Measurements from ENCODE around the gene ATP8B3.

ATP8B3 gene

GRCh38 chr19:1791879-1792278 lies 20.2 kb downstream of the ATP8B3 start:
- no peak for DNase-seq

DNA sequence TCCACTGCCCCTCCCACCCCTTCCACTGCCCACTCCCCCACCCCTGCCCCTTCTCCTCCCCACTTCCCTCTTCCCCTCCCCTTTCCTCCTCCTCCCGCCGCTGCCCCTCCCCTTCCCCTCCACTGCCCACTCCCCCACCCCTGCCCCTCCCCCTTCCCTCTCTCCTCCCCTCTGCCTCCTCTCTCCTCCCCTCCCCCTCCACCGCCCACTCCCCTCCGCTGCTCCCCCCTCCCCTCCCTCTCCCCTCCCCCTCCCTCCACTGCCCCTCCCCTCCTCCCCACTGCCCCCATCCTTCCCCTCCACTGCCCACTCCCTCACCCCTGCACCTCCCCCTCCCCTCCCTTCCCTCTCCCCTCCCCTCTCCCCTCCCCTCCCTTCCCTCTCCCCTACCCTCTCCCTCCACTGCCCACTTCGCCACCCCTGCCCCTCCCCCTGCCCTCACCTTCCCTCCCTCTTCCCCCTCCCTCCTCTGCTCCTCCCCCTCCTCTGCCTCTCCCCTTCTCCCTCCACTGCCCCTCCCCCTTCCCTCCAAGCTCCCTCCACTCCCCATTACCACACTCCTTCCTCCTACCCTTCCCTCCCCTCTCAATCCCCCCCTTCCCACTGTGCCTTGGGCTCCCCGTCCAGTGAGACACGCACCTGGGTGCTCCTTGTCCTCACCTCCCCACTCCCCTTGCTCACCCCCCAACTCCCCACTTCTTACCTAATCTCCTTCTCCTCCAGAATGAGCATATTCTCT lies 21.9 kb downstream of the ATP8B3 start:
- DNase-seq = no peak

DNA sequence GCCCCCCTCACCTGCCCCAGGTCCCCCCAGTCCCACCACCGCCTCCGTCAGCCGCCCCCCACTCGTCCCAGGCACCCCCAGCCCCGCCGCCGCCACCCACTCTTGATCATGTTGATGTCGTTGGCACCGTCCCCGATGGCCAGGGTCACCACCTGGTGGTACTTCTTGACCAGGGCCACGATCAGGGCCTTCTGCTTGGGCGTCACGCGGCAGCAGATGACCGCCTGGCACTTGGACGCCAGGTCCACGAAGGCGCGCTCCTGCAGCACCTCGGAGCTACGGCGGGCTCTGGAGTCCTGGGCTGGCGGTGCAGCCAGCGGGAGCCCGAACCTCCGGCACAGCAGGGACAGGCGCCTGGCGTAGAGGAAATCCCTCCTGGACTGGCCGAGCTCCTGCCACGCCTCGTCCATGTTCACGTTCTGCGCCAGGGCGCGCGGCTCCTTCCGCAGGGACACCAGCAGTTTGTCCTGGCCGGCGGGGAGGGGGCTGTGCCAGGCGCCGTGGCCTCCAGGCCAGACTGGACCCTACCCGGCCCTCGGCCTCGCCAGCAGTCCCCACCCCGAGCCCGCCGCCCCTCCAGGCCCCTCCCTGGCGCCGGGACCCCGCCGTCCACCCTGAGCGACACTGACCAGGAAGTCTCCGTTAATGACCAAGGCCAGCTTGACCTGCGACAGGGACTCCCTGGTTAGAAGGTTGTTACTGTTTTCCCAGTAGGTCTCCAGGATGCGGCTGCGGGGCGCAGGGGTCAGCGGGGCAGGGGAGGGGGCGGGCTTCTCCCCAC lies 22.6 kb downstream of the ATP8B3 start:
- DNase-seq = no peak

GRCh38 chr19:1787116-1787515 lies 25.0 kb downstream of the ATP8B3 start:
- DNase-seq = no peak

DNA sequence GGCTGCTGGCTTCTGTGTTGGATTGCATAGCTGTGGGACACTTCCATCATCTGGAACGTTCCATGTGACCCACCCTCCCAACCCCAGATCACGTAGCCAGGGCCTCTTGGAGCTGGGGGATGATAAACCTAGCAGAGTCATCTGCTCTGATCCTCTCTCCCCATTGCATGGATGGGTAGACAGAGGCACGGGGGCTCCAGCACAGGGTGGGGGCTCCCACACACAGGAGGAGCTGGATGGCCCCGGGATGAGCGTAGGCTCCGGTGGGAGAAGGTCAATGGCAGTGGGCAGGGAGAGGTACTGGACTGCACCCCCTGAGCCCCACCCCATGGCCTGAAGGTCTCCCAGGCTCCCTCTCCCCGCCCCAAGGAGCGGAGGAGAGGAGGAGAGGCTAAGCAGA lies 25.4 kb downstream of the ATP8B3 start:
- no peak for DNase-seq

GRCh38 chr19:1785310-1785709 lies 26.8 kb downstream of the ATP8B3 start:
- no peak for DNase-seq

GRCh38 chr19:1783874-1784273 lies 28.2 kb downstream of the ATP8B3 start:
- no peak for DNase-seq

DNA sequence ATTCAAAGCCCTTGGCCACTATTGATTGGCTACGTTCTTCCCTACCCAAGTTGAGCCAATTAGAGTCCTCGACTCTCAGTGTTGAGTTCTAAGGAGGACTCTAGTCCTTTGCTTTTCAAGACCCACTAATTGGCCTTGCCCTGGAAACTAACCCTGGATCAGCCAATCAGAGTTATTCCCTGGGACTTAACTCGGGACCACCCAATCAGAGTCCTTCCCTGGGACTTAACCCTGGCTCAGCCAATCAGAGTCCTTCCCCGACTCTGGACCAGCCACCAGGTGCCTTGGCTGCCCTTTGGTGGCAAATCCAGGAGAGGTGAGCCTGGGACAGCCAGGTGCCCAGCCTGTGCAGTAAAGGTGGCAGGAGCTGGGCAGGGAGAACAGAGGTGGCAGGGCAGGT lies 28.7 kb downstream of the ATP8B3 start:
- no peak for DNase-seq

- DNase-seq = no peak
Observed at GRCh38 chr19:1782521-1782920, 29.6 kb downstream of the ATP8B3 start.

GRCh38 chr19:1780272-1780958 lies 31.7 kb downstream of the ATP8B3 start:
- DNase-seq = no peak

- DNase-seq = no peak
Observed at GRCh38 chr19:1779574-1779973, 32.5 kb downstream of the ATP8B3 start.

DNA sequence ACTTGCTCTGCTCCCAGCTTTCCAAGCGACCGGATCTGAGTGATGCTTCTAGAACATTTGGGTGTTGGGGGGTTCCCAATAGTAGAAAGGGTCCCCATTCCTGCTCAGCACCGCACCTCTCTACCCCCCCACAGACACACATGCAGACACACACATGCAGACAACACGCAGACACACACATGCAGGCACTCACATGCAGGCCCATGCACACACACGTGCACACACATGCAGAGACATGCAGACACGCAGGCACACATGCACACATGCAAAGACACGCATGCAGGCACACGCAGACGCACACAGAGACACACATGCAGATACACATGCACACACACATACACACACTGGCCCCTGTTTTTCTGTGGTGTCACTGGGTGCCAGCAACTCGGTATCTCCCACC lies 34.9 kb downstream of the ATP8B3 start:
- DNase-seq = no peak

DNA sequence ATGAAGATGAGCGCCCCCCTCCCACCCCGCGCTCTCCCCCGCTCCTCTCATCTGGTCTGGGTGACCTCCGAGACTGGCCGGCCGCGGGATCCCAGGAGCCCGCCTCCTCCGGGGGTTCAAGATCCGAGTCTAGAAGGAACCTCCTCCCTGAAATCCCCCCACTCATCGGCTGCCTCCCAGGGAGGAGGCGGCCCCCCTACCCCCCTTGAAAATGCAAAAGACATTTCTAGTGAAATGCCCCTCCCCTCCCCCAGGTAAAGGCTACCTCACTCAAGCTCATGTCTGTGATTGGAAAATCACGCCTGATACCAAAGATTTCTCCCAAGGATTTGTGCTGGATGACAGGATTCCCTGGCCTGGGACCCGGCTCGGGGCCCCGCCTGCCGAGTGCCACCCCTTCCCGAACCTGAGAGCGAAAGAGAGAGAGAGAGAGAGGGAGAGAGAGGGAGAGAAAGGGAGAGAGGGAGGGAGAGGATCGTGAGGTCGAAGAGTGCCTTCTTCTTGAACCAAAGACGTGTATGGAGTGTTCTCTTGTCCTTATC lies 35.4 kb downstream of the ATP8B3 start:
- DNase-seq = no peak

GRCh38 chr19:1775951-1776605 lies 36.0 kb downstream of the ATP8B3 start:
- no peak for DNase-seq

DNA sequence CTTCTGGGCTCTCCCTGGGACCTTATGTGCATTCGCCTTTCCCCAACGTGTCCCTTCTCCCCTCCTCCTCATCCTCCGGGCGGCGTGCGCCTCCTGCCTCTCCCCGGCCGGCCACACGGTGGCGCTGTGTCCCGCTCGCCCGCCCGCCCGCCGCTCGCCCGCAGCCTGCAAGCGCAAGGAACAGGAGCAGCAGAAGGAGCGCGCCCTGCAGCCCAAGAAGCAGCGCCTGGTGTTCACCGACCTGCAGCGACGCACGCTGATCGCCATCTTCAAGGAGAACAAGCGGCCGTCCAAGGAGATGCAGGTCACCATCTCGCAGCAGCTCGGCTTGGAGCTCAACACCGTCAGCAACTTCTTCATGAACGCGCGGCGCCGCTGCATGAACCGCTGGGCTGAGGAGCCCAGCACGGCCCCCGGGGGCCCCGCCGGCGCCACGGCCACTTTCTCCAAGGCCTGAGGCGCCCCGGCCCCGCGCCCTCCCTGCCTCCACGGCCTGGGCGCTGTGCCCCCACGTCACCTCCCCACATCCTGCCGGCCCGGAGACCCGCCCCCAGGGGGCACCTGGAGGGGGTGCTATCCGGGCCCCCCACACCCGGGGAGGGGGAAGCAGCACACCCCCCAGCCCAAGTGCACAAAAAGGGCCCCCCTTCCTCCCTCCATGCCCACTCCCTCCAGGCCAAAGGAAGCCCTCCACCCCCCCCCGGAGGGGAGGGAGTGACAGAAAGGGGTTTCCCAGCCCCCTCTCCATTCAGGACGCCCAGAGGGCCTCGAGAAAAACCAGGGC lies 36.9 kb downstream of the ATP8B3 start:
- DNase-seq = no peak

DNA sequence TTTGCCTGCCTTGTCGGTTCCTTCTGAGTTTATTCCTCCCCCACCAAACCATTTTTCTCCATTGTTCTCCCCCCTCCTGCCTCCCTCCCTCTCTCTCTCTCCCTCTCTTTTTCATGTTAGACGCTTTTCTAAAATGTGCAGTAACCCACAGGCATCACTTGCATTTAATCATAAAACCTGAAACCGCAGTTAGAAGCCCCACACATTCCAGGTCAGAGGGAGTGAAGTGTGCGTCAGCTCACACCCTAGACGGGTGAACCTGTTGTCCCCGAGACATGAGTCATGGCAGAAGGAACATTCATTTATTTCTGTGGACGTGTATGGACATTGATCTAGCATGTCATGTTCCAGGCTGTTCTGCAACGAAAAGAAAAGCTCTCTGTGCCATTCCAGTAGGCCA lies 38.9 kb downstream of the ATP8B3 start:
- no peak for DNase-seq

- no peak for DNase-seq
Observed at GRCh38 chr19:1770866-1771576, 41.1 kb downstream of the ATP8B3 start.

DNA sequence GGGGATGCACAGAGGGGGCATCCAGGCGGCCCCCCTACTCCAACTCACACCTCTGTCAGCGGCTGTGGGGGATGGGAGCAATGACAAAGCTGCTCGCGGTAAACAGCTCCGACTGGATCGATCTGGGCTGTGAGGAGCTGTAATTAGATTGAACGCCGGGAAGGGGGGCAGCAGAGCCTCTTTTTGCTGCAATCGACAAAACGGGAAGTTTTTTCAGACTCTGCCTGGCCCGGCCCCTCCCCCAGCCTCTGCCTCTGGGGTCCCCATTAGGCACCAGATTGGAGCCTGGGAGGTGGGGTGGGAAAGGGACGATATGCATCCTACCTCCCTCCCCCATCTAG lies 42.5 kb downstream of the ATP8B3 start:
- DNase-seq = no peak

DNA sequence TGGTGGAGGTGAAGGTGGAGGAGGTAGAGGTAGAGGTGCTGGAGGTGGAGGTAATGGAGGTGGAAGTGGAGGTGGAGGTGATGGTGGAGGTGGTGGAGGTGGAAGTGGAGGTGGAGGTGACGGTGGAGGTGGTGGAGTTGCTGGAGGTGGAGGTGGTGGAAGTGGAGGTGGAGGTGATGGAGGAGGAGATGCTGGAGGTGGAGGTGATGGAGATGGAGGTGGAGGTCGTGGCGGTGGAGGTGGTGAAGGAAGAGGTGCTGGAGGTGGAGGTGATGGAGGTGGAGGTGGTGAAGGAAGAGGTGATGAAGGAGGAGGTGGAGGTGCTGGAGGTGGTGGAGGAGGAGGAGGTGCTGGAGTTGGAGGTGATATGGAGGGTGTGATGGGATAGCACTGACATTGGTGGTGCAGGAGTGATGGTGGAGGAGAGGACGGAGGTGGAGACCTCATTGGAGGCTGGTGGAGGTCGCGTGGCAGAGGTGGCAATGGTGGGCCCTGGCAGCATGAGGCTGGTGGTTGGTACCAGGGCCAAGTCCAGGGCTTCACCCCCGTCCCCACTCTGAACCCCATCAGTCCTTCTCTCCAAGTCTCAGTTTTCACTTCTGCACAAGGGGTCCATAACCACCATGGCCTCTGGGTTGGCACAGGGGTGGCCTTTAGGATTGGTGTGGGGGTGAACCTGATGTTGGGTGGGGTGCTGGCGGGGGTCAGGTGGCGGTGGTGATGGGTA lies 43.0 kb downstream of the ATP8B3 start:
- no peak for DNase-seq

DNA sequence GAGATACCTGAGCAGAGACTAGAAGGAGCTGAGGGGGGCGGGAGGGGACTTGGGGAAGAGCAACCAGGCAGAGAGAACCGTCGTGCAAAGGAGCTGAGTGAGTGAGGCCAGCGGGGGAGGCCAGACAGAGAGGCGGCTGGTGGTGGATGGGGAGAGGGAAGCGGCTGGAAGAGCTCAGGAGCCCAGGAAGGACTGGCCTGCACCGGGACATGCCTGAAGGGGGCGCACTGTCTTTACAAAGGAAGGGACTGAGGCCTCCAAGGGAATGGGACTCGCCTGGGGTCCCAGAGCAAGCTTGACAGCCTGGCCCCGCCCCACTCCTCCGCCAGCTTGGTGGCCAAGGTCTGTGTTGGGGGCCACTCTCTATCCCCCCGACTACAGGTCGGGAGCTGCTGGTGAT lies 43.8 kb downstream of the ATP8B3 start:
- DNase-seq = no peak

DNA sequence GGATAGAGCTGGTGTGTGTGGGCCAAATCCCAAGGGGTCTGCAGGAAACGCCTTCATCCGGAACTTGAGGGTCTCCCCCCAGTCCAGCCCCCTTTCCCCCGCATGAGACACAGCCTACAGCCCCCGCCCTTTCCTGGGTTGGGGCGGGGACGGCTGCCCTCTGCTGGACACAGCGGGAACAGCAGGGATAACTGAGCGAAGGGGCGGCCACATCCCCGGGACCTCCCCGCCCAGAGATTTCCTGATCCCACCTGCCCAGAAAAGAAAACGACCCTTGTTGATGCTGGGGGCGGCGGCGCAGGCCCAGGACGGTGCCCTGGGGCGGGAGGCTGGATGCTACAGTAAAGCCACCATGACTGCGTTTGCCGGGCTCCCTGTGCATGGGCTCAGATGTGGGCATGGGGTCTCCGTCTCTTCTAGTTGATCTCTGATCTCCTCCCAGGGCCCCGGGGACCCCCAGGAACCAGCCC lies 44.6 kb downstream of the ATP8B3 start:
- DNase-seq = no peak
